IMR-90 (cell line): ENCODE data around the gene LCE1F. TPM values are rescaled to one million over a fixed set of nuclear protein-coding genes. Genes with fewer than 3 reads are reported as not detected.

ENCODE experiments used
- ATAC-seq: fragments of 200-7000 bp; cut with Tn5 transposase; 2 replicates; pipeline ENCODE4 v1.9.1; 2020; ENCODE audit warnings: low read depth, mild to moderate bottlenecking, moderate library complexity
- BruUV-seq: library from RNA; stranded (reverse); fragments of 400-500 nt; replicated peaks from 2 replicates; lab custom pipeline; 2021; lab: Mats Ljungman, UMichigan
- CTCF ChIA-PET: fragments of 300-600 bp; formaldehyde crosslinking; extraction: SDS; loops from one replicate; lab custom pipeline; 2021; ENCODE audit warnings: antibody characterized with exemption; lab: Yijun Ruan, JAX
- POLR2A ChIA-PET: fragments of 300-600 bp; sonication (Branson Sonifier 250); formaldehyde crosslinking; loops from one replicate; lab custom pipeline; 2022; ENCODE audit warnings: antibody characterized with exemption; ENCODE audit not compliant: unreplicated experiment; lab: Charles Lee
- DNase-seq: peaks from one replicate; pipeline ENCODE4 v3.0.0; 2013
- H2AFZ ChIP-seq: replicated peaks from 2 replicates; pipeline ENCODE3; 2013; ENCODE audit warnings: low read length, mild to moderate bottlenecking; ENCODE audit not compliant: poor library complexity
- H2AK5ac ChIP-seq: 2 replicates; pipeline ENCODE4 v1.6.1; 2013; ENCODE audit warnings: low read depth, low read length, inconsistent platforms
- H2AK9ac ChIP-seq: replicated peaks from 2 replicates; pipeline ENCODE3; 2013; ENCODE audit warnings: mild to moderate bottlenecking, low read depth, low read length, moderate library complexity; ENCODE audit not compliant: poor library complexity
- H2BK120ac ChIP-seq: 2 replicates; pipeline ENCODE4 v1.6.1; 2013; ENCODE audit warnings: low read depth, low read length, inconsistent platforms
- H2BK15ac ChIP-seq: 3 replicates; pipeline ENCODE4 v1.6.1; 2013; ENCODE audit warnings: low read depth, low read length, inconsistent platforms
- H2BK20ac ChIP-seq: 2 replicates; pipeline ENCODE4 v1.6.1; 2013; ENCODE audit warnings: low read depth, mild to moderate bottlenecking, inconsistent platforms, low read length, moderate library complexity
- H2BK5ac ChIP-seq: 2 replicates; pipeline ENCODE4 v1.6.1; 2013; ENCODE audit warnings: mild to moderate bottlenecking, low read depth, low read length, inconsistent platforms; ENCODE audit not compliant: poor library complexity, severe bottlenecking
- H3K14ac ChIP-seq: replicated peaks from 2 replicates; pipeline ENCODE4 v1.6.1; 2013; ENCODE audit warnings: low read depth, low read length, inconsistent platforms
- H3K18ac ChIP-seq: 2 replicates; pipeline ENCODE4 v1.6.1; 2013; ENCODE audit warnings: low read depth, low read length, control low read depth
- H3K23ac ChIP-seq: 2 replicates; pipeline ENCODE4 v1.6.1; 2013; ENCODE audit warnings: low read depth, low read length, inconsistent platforms
- H3K27ac ChIP-seq: 2 replicates; pipeline ENCODE4 v1.5.1; 2013; ENCODE audit warnings: mild to moderate bottlenecking, control low read depth, low read length; ENCODE audit not compliant: insufficient read depth
- H3K27me3 ChIP-seq: 2 replicates; pipeline ENCODE4 v1.6.1; 2013; ENCODE audit warnings: low read length; ENCODE audit not compliant: control insufficient read depth, insufficient read depth
- H3K36me3 ChIP-seq: 2 replicates; pipeline ENCODE4 v1.6.1; 2013; ENCODE audit warnings: low read length, mixed read lengths; ENCODE audit not compliant: control insufficient read depth, insufficient read depth
- H3K4ac ChIP-seq: 2 replicates; pipeline ENCODE4 v1.6.1; 2013; ENCODE audit warnings: low read depth, low read length, inconsistent platforms
- H3K4me1 ChIP-seq: 2 replicates; pipeline ENCODE4 v1.6.1; 2013; ENCODE audit warnings: low read length, mixed read lengths; ENCODE audit not compliant: control insufficient read depth, insufficient read depth
- H3K4me2 ChIP-seq: 2 replicates; pipeline ENCODE4 v1.6.1; 2013; ENCODE audit warnings: low read depth, mild to moderate bottlenecking, control low read depth, low read length, moderate library complexity
- H3K4me3 ChIP-seq: 2 replicates; pipeline ENCODE4 v1.5.1; 2013; ENCODE audit warnings: low read depth, mild to moderate bottlenecking, control low read depth, low read length, moderate library complexity; ENCODE audit not compliant: insufficient read depth
- H3K56ac ChIP-seq: 2 replicates; pipeline ENCODE4 v1.6.1; 2013; ENCODE audit warnings: low read length, inconsistent platforms; ENCODE audit not compliant: insufficient read depth; ENCODE audit errors: extremely low read depth
- H3K79me1 ChIP-seq, 2 experiments: 2 replicates each; pipeline ENCODE4 v1.6.1; 2013; ENCODE audit warnings: low read length in 2 of 2, inconsistent platforms in 1 of 2, low read depth in 1 of 2
- H3K9ac ChIP-seq: 2 replicates; pipeline ENCODE4 v1.6.1; 2013; ENCODE audit warnings: low read depth, low read length, control low read depth
- H3K9me1 ChIP-seq: 2 replicates; pipeline ENCODE4 v1.6.1; 2013; ENCODE audit warnings: low read length, inconsistent platforms; ENCODE audit not compliant: insufficient read depth
- H3K9me3 ChIP-seq: 2 replicates; pipeline ENCODE4 v1.6.1; 2013; ENCODE audit warnings: low read length; ENCODE audit not compliant: control insufficient read depth, insufficient read depth
- H4K20me1 ChIP-seq: 2 replicates; pipeline ENCODE4 v1.6.1; 2013; ENCODE audit warnings: low read length, inconsistent platforms; ENCODE audit not compliant: insufficient read depth
- H4K5ac ChIP-seq: 2 replicates; pipeline ENCODE4 v1.6.1; 2013; ENCODE audit warnings: mild to moderate bottlenecking, low read depth, low read length, control low read depth
- H4K8ac ChIP-seq, 2 experiments: 2 replicates each; pipeline ENCODE4 v1.6.1; 2013; ENCODE audit warnings: low read depth in 2 of 2, low read length in 2 of 2, control low read depth in 1 of 2, inconsistent platforms in 1 of 2
- H4K91ac ChIP-seq: 2 replicates; pipeline ENCODE4 v1.6.1; 2013; ENCODE audit warnings: low read depth, low read length, inconsistent platforms; ENCODE audit not compliant: insufficient read depth
- BHLHE40 ChIP-seq: fragments of 150-350 bp; IDR thresholded peaks from 2 replicates; pipeline ENCODE4 v1.6.1; 2016; ENCODE audit warnings: mild to moderate bottlenecking, low read depth, low read length
- CEBPB ChIP-seq: IDR thresholded peaks from 2 replicates; pipeline ENCODE4 v1.6.1; 2012; ENCODE audit warnings: low read depth, low read length, improper control_type of control experiment
- CHD1 ChIP-seq: IDR thresholded peaks from 2 replicates; pipeline ENCODE4 v1.6.1; 2012; ENCODE audit warnings: low read depth, low read length, improper control_type of control experiment
- FOS ChIP-seq: fragments of 150-350 bp; IDR thresholded peaks from 2 replicates; pipeline ENCODE4 v1.6.1; 2016; ENCODE audit warnings: low read depth, low read length
- MAZ ChIP-seq: IDR thresholded peaks from 2 replicates; pipeline ENCODE4 v1.6.1; 2012; ENCODE audit warnings: low read depth, mild to moderate bottlenecking, low read length, improper control_type of control experiment, moderate library complexity, borderline replicate concordance
- POLR2A ChIP-seq: IDR thresholded peaks from 2 replicates; pipeline ENCODE4 v1.6.1; 2012; ENCODE audit warnings: mild to moderate bottlenecking, low read depth, low read length
- RCOR1 ChIP-seq: IDR thresholded peaks from 2 replicates; pipeline ENCODE4 v1.6.1; 2012; ENCODE audit warnings: mild to moderate bottlenecking, low read length, improper control_type of control experiment; ENCODE audit not compliant: insufficient replicate concordance
- RFX5 ChIP-seq: IDR thresholded peaks from 2 replicates; pipeline ENCODE4 v1.8.0; 2012; ENCODE audit warnings: low read depth, mild to moderate bottlenecking, low read length, moderate library complexity
- WGBS, 2 experiments: methylation state at CpG; one replicate each; pipeline versions ENCODE4 v1.1.5 to v1.1.7; 2013; ENCODE audit warnings: missing lambda C conversion rate in 2 of 2; ENCODE audit not compliant: insufficient read length in 1 of 2; ENCODE audit errors: extremely low coverage in 2 of 2; 5-methylcytosine and 5-hydroxymethylcytosine counted together
- dilution Hi-C: fragments of 300-500 bp; cut with HindIII; formaldehyde crosslinking; loops from one replicate; pipeline ENCODE4 v1.14.3; 2018; ENCODE audit warnings: low sequenced_read_pairs; ENCODE audit not compliant: unreplicated experiment
- in situ Hi-C: fragments of 300-500 bp; cut with MboI; formaldehyde crosslinking; loops from 3 replicates; pipeline ENCODE4 v1.14.3; 2019; ENCODE audit warnings: low sequenced_read_pairs, inconsistent platforms, mixed read lengths
- intact Hi-C: fragments of 100-400 bp; cut with micrococcal nuclease; formaldehyde crosslinking; loops from 2 replicates; pipeline ENCODE4 v1.10.0; 2022
- polyA plus RNA-seq, 3 experiments: library from polyadenylated mRNA; depleted of rRNA; stranded (reverse); fragments of >200 nt; gene quantifications; 2 replicates each; pipeline ENCODE4 v1.2.3, GENCODE V29; 2012; ENCODE audit warnings: low replicate concordance in 1 of 3
- total RNA-seq: library from RNA; depleted of rRNA; stranded (reverse); fragments of >200 nt; gene quantifications from 2 replicates; pipeline ENCODE4 v1.2.3, GENCODE V29; 2012
- TF ChIP-seq, protein P1 (sequence below): conservative IDR thresholded peaks from 2 replicates; pipeline ENCODE4 v1.5.1; 2012; ENCODE audit warnings: mild to moderate bottlenecking, low read depth, low read length, improper control_type of control experiment

The LCE1F gene
- total and polyA plus RNA-seq, 2 of the 4 experiments (the other 2 are of a cell fraction): not detected

DNA sequence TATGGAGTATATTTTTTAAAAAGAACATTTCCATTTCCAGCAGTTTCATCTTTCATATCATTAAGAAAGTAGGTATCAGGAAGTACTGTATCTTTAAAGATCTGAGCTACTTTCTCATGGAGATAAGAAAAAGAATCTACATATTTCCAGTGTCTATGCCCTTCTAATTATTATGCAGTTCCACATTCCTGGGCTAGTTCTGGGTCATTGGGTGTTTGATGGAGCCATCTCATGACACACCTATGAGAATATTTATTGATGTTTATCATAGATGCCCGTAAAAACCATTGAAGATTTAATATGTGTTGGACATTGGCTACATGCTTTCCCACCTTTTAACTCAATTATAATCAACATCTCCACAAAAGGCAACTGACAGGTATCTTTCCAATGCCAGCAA is 46.0 kb upstream of the LCE1F start:
- CTCF ChIA-PET: no interaction called here
- no peak overlapping the region for H3K4ac ChIP-seq

More for the DNA sequence above, 46.0 kb upstream of the LCE1F start:
- intact Hi-C loops: no loop called here
- H3K79me1 ChIP-seq: no peaks in the 10 kb centered on the region
- TF ChIP-seq, protein P1, sequence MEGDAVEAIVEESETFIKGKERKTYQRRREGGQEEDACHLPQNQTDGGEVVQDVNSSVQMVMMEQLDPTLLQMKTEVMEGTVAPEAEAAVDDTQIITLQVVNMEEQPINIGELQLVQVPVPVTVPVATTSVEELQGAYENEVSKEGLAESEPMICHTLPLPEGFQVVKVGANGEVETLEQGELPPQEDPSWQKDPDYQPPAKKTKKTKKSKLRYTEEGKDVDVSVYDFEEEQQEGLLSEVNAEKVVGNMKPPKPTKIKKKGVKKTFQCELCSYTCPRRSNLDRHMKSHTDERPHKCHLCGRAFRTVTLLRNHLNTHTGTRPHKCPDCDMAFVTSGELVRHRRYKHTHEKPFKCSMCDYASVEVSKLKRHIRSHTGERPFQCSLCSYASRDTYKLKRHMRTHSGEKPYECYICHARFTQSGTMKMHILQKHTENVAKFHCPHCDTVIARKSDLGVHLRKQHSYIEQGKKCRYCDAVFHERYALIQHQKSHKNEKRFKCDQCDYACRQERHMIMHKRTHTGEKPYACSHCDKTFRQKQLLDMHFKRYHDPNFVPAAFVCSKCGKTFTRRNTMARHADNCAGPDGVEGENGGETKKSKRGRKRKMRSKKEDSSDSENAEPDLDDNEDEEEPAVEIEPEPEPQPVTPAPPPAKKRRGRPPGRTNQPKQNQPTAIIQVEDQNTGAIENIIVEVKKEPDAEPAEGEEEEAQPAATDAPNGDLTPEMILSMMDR: no peak
- TF ChIP-seq CEBPB (no peak), RCOR1 (no peak), CHD1 (no peak), RFX5 (no peak), BHLHE40 (no peak), POLR2A (no peak), MAZ (no peak), FOS (no peak)
- WGBS, 2 experiments: no CpG with 5 or more reads among the region's 1 CpG
- H3K36me3 ChIP-seq: no peaks in the 10 kb centered on the region
- no peak overlapping the region for H2AK9ac ChIP-seq
- no peak overlapping the region for H3K23ac ChIP-seq
- no peak overlapping the region for H4K91ac ChIP-seq
- 0 out of 2 replicates have a peak, but pooled peaks cover 3% of the 10 kb centered on the region for H3K9me1 ChIP-seq
- no peak overlapping the region for H2BK120ac ChIP-seq
- POLR2A ChIA-PET: no interaction called here
- no peak overlapping the region for H2AK5ac ChIP-seq
- H3K14ac ChIP-seq: no peak overlapping the region
- no peak overlapping the region for H2BK15ac ChIP-seq
- no peaks in the 10 kb centered on the region for H3K4me1 ChIP-seq
- DNase-seq: no peak
- H2AFZ ChIP-seq: no peak overlapping the region
- no peak overlapping the region for H4K8ac ChIP-seq
- H4K5ac ChIP-seq: no peak overlapping the region
- H3K4me2 ChIP-seq: no peak overlapping the region
- no peak overlapping the region for H3K27ac ChIP-seq
- no TSS peak for BruUV-seq
- no peaks in the 10 kb centered on the region for H3K9me3 ChIP-seq
- no peak overlapping the region for H3K56ac ChIP-seq
- H4K20me1 ChIP-seq: no peaks in the 10 kb centered on the region
- H3K27me3 ChIP-seq: no peaks in the 10 kb centered on the region
- no peak overlapping the region for H3K4me3 ChIP-seq
- ATAC-seq: no peak
- in situ Hi-C loops: no loop called here
- H3K18ac ChIP-seq: no peak overlapping the region
- H2BK20ac ChIP-seq: no peak overlapping the region
- H2BK5ac ChIP-seq: no peak overlapping the region
- H3K9ac ChIP-seq: no peak overlapping the region
- dilution Hi-C loops: no loop called here
